AG04450 (cell line): ENCODE measurements around the gene OR2L5. TPM values are rescaled to one million over a fixed set of nuclear protein-coding genes. Genes with fewer than 3 reads are reported as not detected.

Source experiments
- CTCF ChIA-PET: fragments of 300-600, 350-600 bp; formaldehyde crosslinking; extraction: SDS; loops from one replicate; lab custom pipeline; 2022; ENCODE audit warnings: antibody characterized with exemption, inconsistent platforms; lab: Charles Lee
- POLR2A ChIA-PET: fragments of 350-600 bp; formaldehyde crosslinking; extraction: SDS; loops from one replicate; lab custom pipeline; 2021; ENCODE audit warnings: antibody characterized with exemption, inconsistent platforms; lab: Yijun Ruan, JAX
- DNase-seq: peaks from one replicate; pipeline ENCODE4 v3.0.0-alpha.2; 2011; ENCODE audit warnings: low read depth, low spot score
- H3K27ac ChIP-seq: one replicate; pipeline ENCODE4 v1.5.1; 2012; ENCODE audit warnings: low read depth, low read length, control low read depth
- H3K27me3 ChIP-seq: one replicate; pipeline ENCODE4 v1.6.0; 2012; ENCODE audit warnings: low read length; ENCODE audit not compliant: control insufficient read depth, insufficient read depth
- H3K4me3 ChIP-seq: 2 replicates; pipeline ENCODE4 v1.5.1; 2011; ENCODE audit warnings: mild to moderate bottlenecking, low read depth, low read length, control low read depth
- H3K9me3 ChIP-seq: 2 replicates; pipeline ENCODE4 v1.5.1; 2012; ENCODE audit warnings: low read length; ENCODE audit not compliant: control insufficient read depth, insufficient read depth
- polyA plus RNA-seq: library from polyadenylated mRNA; depleted of rRNA; stranded (reverse); fragments of >200 nt; gene quantifications from 2 replicates; pipeline ENCODE4 v1.2.3, GENCODE V29; 2011; rRNA removed
- small RNA-seq: library from RNA; depleted of rRNA; stranded (forward); fragments of <200 nt; gene quantifications from one replicate; pipeline ENCODE3, GENCODE V24; 2012; ENCODE audit warnings: low read depth; ENCODE audit not compliant: insufficient read length
- TF ChIP-seq, protein P1 (sequence below): IDR thresholded peaks from 2 replicates; pipeline ENCODE4 v1.5.1; 2011; ENCODE audit warnings: low read depth, low read length, control low read depth, inconsistent platforms

The OR2L5 gene
- polyA plus RNA-seq, 1 experiment: not detected

DNA sequence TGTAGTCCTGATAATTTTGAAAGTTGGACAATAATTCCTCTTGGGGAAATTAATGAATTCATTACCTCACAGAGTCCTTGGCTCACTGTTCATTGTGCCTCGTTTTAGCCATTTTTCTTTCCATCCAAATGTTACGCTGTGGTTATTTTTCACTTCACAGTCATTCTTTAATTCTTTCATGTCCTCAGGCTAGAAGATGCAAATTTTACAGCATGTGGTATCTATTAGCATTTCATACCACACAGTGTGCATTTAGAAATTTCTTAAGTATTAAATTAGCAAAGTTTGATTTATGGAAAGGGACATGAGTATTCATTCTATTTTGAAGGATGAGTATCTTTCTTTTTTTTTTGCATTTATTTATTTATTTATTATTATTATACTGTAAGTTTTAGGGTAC is 51.6 kb downstream of the OR2L5 start:
- DNase-seq: no peak
- no peaks in the 10 kb centered on the region for H3K27me3 ChIP-seq
- H3K27ac ChIP-seq: no peak overlapping the region
- TF ChIP-seq, protein P1, sequence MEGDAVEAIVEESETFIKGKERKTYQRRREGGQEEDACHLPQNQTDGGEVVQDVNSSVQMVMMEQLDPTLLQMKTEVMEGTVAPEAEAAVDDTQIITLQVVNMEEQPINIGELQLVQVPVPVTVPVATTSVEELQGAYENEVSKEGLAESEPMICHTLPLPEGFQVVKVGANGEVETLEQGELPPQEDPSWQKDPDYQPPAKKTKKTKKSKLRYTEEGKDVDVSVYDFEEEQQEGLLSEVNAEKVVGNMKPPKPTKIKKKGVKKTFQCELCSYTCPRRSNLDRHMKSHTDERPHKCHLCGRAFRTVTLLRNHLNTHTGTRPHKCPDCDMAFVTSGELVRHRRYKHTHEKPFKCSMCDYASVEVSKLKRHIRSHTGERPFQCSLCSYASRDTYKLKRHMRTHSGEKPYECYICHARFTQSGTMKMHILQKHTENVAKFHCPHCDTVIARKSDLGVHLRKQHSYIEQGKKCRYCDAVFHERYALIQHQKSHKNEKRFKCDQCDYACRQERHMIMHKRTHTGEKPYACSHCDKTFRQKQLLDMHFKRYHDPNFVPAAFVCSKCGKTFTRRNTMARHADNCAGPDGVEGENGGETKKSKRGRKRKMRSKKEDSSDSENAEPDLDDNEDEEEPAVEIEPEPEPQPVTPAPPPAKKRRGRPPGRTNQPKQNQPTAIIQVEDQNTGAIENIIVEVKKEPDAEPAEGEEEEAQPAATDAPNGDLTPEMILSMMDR: no peak
- CTCF ChIA-PET: no interaction called here
- POLR2A ChIA-PET: no interaction called here
- H3K9me3 ChIP-seq: peaks cover 6% of the 10 kb centered on the region; the same call in 1 of the 2 replicates
- H3K4me3 ChIP-seq: no peak overlapping the region

DNA sequence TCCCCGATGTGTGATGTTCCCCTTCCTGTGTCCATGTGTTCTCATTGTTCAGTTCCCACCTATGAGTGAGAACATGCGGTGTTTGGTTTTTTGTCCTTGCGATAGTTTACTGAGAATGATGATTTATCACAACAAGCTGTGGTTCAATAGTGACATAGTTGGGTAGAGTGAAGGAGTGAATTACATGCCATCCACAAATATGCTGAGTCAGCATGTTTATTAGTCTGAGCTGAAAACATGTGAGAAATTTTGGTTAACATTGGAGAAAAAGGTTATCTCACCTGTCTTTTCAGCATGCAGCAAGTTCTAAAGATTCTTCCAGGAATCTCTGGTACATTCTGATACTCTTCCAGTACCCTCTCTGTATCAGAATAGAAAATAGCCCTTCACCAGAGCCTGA is 52.1 kb downstream of the OR2L5 start:
- no peak for DNase-seq
- Histone ChIP-seq H3K27ac (no peak overlapping the region), H3K27me3 (no peaks in the 10 kb centered on the region), H3K9me3 (peaks cover 6% of the 10 kb centered on the region; the same call in 1 of the 2 replicates), H3K4me3 (no peak overlapping the region)
- TF ChIP-seq, protein P1: no peak
- CTCF ChIA-PET: no interaction called here
- POLR2A ChIA-PET: no interaction called here

Small RNAs within 50 kb of the gene (small RNA-seq; reads per million reads assigned to genes)
- gene RF00019: not detected

Other genes starting within 250 kb of the OR2L5 start
- gene OR14A16, start 189.5 kb upstream of the OR2L5 start, polyA plus RNA-seq: not detected in 2 replicates
- gene OR11L1, start 171.8 kb upstream of the OR2L5 start, polyA plus RNA-seq: not detected in 2 replicates
- gene TRIM58, start 156.5 kb upstream of the OR2L5 start, polyA plus RNA-seq: 0.09 and 0.10 TPM in 2 replicates
- gene OR2W3, start 118.1 kb upstream of the OR2L5 start, polyA plus RNA-seq: 0.10 TPM in 1 of 2 replicates, not detected in the other
- not detected in 2 replicates for gene OR2T8, start 93.4 kb upstream of the OR2L5 start, polyA plus RNA-seq
- gene OR2AJ1, start 88.8 kb upstream of the OR2L5 start, polyA plus RNA-seq: not detected in 2 replicates
- gene OR2L8, start 64.8 kb upstream of the OR2L5 start, polyA plus RNA-seq: not detected in 2 replicates
- gene OR2AK2, start 48.4 kb upstream of the OR2L5 start, polyA plus RNA-seq: not detected in 2 replicates
- gene OR2L2, start 16.4 kb downstream of the OR2L5 start, polyA plus RNA-seq: not detected in 2 replicates
- not detected in 2 replicates for gene OR2L3, start 33.2 kb downstream of the OR2L5 start, polyA plus RNA-seq
- not detected in 2 replicates for gene OR2L13, start 81.5 kb downstream of the OR2L5 start, polyA plus RNA-seq
- gene OR2M5, start 131.5 kb downstream of the OR2L5 start, polyA plus RNA-seq: not detected in 2 replicates
- gene OR2M2, start 161.2 kb downstream of the OR2L5 start, polyA plus RNA-seq: not detected in 2 replicates
- not detected in 2 replicates for gene OR2M3, start 183.6 kb downstream of the OR2L5 start, polyA plus RNA-seq
- not detected in 2 replicates for gene OR2M4, start 217.8 kb downstream of the OR2L5 start, polyA plus RNA-seq